Measurements from ENCODE around the gene DISC1. TPM values are rescaled to one million over a fixed set of nuclear protein-coding genes. Genes with fewer than 3 reads are reported as not detected.

The DISC1 gene
- polyA plus RNA-seq, 1 donor from 2014 or later, result 0.84 TPM

DNA sequence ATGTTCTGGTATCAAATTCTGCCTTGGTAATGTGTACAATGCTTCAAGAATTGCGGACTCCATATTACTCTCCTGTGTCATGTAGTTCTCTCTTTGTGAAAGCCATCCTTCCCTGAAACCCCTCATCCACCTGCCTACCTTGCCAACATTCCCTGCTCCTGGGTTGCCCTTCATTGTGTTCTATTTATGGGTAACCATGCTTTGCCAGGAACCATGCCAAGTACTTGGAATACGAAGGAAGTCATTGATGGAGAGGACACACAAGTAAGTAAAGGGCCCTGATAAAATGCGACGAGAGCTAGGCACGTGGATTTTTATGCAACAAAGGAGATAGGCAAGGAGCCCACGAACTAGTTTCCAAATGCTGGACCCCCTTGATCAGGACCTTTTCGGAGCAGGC, 300.8 kb downstream of the DISC1 start:
- no peaks in the 10 kb centered on the region for H4K20me1 ChIP-seq (ENCODE audit: insufficient read depth)
- H3K9me3 ChIP-seq (ENCODE audit: low read length), result no peaks in the 10 kb centered on the region
- no peak overlapping the region for H3K4me2 ChIP-seq (ENCODE audit: low read length)
- H3K4me3 ChIP-seq (ENCODE audit: low read length), result no peak overlapping the region
- H2AFZ ChIP-seq (ENCODE audit: low read depth, low read length), result no peak overlapping the region
- H3K27ac ChIP-seq (ENCODE audit: low read length), result no peak overlapping the region
- H3K36me3 ChIP-seq (ENCODE audit: insufficient read depth, low read length), result no peaks in the 10 kb centered on the region
- H3K9ac ChIP-seq (ENCODE audit: low read length), result no peak overlapping the region
- TF ChIP-seq RAD21 (conservative IDR thresholded peaks at IDR 0.05), result no peak
- H3F3A ChIP-seq (ENCODE audit: insufficient read depth, low read length, poor library complexity, severe bottlenecking), result peaks cover 6% of the 10 kb centered on the region
- H3K9me2 ChIP-seq (ENCODE audit: insufficient read depth, low read length), result no peaks in the 10 kb centered on the region
- no peaks in the 10 kb centered on the region for H3K79me2 ChIP-seq (replicated peaks; ENCODE audit: insufficient read depth, low read length)
- H3K27me3 ChIP-seq (ENCODE audit: insufficient read depth, low read depth, low read length), result no peaks in the 10 kb centered on the region

DNA sequence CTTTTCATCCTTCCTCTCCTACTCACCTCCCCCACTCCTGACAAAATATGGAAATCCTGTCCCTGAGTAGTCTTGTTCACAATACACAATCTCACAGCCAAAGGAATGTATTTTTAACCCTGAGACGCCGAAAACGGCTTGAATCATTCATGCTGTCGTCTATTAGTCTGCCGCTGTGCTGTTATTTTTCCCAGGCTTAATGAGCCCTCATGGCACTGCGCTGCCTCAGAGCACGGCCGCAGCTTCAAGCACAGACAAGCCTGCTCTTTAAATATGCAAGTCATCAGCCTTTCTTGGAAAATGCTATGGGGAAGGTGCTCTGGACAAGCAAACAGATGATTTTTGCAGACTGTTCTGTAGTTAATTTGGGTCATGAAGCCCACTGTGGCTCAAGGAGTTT, 302.7 kb downstream of the DISC1 start:
- Histone ChIP-seq H4K20me1 (ENCODE audit: insufficient read depth) (no peaks in the 10 kb centered on the region), H3K27me3 (ENCODE audit: insufficient read depth, low read depth, low read length) (no peaks in the 10 kb centered on the region), H3K9me2 (ENCODE audit: insufficient read depth, low read length) (no peaks in the 10 kb centered on the region), H3K36me3 (ENCODE audit: insufficient read depth, low read length) (no peaks in the 10 kb centered on the region), H3K9ac (ENCODE audit: low read length) (peak overlapping the region; percentile 43), H2AFZ (ENCODE audit: low read depth, low read length) (no peak overlapping the region), H3F3A (ENCODE audit: insufficient read depth, low read length, poor library complexity, severe bottlenecking) (peaks cover 6% of the 10 kb centered on the region), H3K4me3 (ENCODE audit: low read length) (peak overlapping the region; percentile 55), H3K79me2 (replicated peaks; ENCODE audit: insufficient read depth, low read length) (no peaks in the 10 kb centered on the region), H3K4me2 (ENCODE audit: low read length) (peak overlapping the region; percentile 60), H3K27ac (ENCODE audit: low read length) (peak overlapping the region; percentile 39), H3K9me3 (ENCODE audit: low read length) (no peaks in the 10 kb centered on the region)
- TF ChIP-seq RAD21 (conservative IDR thresholded peaks at IDR 0.05) (peak; percentile 47), POLR2AphosphoS5 (IDR thresholded peaks at IDR 0.05) (peak; percentile 56), TAF1 (IDR thresholded peaks at IDR 0.05; ENCODE audit: low read depth) (no peak), MXI1 (conservative IDR thresholded peaks at IDR 0.05; ENCODE audit: poor library complexity, severe bottlenecking) (no peak), EP300 (conservative IDR thresholded peaks at IDR 0.05; ENCODE audit: poor library complexity, severe bottlenecking) (peak; percentile 66)
- TF ChIP-seq, protein P1, sequence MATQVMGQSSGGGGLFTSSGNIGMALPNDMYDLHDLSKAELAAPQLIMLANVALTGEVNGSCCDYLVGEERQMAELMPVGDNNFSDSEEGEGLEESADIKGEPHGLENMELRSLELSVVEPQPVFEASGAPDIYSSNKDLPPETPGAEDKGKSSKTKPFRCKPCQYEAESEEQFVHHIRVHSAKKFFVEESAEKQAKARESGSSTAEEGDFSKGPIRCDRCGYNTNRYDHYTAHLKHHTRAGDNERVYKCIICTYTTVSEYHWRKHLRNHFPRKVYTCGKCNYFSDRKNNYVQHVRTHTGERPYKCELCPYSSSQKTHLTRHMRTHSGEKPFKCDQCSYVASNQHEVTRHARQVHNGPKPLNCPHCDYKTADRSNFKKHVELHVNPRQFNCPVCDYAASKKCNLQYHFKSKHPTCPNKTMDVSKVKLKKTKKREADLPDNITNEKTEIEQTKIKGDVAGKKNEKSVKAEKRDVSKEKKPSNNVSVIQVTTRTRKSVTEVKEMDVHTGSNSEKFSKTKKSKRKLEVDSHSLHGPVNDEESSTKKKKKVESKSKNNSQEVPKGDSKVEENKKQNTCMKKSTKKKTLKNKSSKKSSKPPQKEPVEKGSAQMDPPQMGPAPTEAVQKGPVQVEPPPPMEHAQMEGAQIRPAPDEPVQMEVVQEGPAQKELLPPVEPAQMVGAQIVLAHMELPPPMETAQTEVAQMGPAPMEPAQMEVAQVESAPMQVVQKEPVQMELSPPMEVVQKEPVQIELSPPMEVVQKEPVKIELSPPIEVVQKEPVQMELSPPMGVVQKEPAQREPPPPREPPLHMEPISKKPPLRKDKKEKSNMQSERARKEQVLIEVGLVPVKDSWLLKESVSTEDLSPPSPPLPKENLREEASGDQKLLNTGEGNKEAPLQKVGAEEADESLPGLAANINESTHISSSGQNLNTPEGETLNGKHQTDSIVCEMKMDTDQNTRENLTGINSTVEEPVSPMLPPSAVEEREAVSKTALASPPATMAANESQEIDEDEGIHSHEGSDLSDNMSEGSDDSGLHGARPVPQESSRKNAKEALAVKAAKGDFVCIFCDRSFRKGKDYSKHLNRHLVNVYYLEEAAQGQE (IDR thresholded peaks at IDR 0.05; ENCODE audit: borderline replicate concordance), result peak; percentile 43

DNA sequence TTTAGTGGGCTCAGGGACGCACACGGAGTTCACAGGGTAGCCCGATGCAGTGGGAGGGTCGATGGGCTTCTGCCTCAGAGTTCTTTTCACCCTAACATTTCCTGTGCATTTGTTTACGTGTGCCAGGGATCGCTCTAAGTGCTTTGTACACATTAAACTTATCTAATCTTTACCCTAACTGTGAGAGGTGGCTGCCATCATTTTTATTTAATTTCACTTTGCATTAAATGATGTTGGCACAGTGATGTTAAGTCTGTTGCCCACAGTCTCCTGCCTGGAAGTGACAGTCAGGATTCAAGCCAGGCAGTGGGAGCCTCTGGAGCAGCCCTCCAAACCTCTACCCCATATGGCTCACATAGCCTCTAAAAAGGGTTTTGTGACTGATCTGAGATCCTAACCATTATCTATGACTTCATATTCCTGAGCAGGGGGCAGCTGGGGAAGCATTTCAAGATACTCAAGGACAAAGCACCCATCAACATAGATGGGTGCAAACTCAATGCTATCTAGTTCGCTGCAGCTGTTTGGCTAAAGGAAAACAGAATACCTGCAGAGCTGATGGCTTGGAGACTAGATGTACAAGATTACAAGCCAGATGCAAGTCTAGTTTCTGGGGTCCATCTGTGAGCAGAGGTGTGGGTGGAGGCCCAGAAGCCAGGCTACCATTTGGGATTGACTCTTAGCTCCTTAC, 303.8 kb downstream of the DISC1 start:
- Histone ChIP-seq H3K9ac (ENCODE audit: low read length) (no peak overlapping the region), H3F3A (ENCODE audit: insufficient read depth, low read length, poor library complexity, severe bottlenecking) (peaks cover 6% of the 10 kb centered on the region), H3K79me2 (replicated peaks; ENCODE audit: insufficient read depth, low read length) (no peaks in the 10 kb centered on the region), H4K20me1 (ENCODE audit: insufficient read depth) (no peaks in the 10 kb centered on the region), H2AFZ (ENCODE audit: low read depth, low read length) (no peak overlapping the region), H3K9me3 (ENCODE audit: low read length) (no peaks in the 10 kb centered on the region), H3K27me3 (ENCODE audit: insufficient read depth, low read depth, low read length) (no peaks in the 10 kb centered on the region), H3K27ac (ENCODE audit: low read length) (no peak overlapping the region), H3K36me3 (ENCODE audit: insufficient read depth, low read length) (no peaks in the 10 kb centered on the region), H3K4me2 (ENCODE audit: low read length) (no peak overlapping the region), H3K9me2 (ENCODE audit: insufficient read depth, low read length) (no peaks in the 10 kb centered on the region), H3K4me3 (ENCODE audit: low read length) (no peak overlapping the region)
- TF ChIP-seq RAD21 (conservative IDR thresholded peaks at IDR 0.05), result no peak

DNA sequence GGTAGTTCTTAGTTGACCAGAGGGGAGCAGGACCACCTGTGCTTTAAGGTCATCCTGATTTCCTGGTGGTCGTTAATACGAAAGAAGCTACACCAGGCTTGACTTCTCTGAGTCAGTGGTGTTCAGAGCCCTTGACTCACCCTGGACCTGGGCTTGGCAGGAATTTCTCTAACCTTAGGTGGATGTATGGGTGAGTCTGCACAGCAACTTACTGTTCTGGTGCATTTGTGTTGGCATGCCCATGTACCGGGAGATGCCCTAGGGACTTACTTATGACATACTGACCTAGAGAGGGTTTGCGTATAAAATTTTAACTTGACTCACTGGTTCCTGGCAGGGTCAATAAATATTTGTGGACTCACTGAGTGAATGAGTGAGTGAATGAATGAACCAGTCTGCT, 304.6 kb downstream of the DISC1 start:
- no peak overlapping the region for H3K9ac ChIP-seq (ENCODE audit: low read length)
- H3K27ac ChIP-seq (ENCODE audit: low read length), result no peak overlapping the region
- H3K4me2 ChIP-seq (ENCODE audit: low read length), result no peak overlapping the region
- H4K20me1 ChIP-seq (ENCODE audit: insufficient read depth), result no peaks in the 10 kb centered on the region
- H3K27me3 ChIP-seq (ENCODE audit: insufficient read depth, low read depth, low read length), result no peaks in the 10 kb centered on the region
- H2AFZ ChIP-seq (ENCODE audit: low read depth, low read length), result no peak overlapping the region
- peaks cover 6% of the 10 kb centered on the region for H3F3A ChIP-seq (ENCODE audit: insufficient read depth, low read length, poor library complexity, severe bottlenecking)
- TF ChIP-seq EZH2 (IDR thresholded peaks at IDR 0.05; ENCODE audit: borderline replicate concordance, insufficient read depth, low read length, poor library complexity, severe bottlenecking), result no peak
- TF ChIP-seq POLR2AphosphoS5 (IDR thresholded peaks at IDR 0.05), result no peak
- TF ChIP-seq EP300 (conservative IDR thresholded peaks at IDR 0.05; ENCODE audit: poor library complexity, severe bottlenecking), result no peak
- TF ChIP-seq, protein P1 (IDR thresholded peaks at IDR 0.05; ENCODE audit: borderline replicate concordance), result no peak
- no peaks in the 10 kb centered on the region for H3K36me3 ChIP-seq (ENCODE audit: insufficient read depth, low read length)
- no peaks in the 10 kb centered on the region for H3K79me2 ChIP-seq (replicated peaks; ENCODE audit: insufficient read depth, low read length)
- H3K9me2 ChIP-seq (ENCODE audit: insufficient read depth, low read length), result no peaks in the 10 kb centered on the region
- no peak overlapping the region for H3K4me3 ChIP-seq (ENCODE audit: low read length)
- H3K9me3 ChIP-seq (ENCODE audit: low read length), result no peaks in the 10 kb centered on the region

All from neural cell (in vitro differentiated cells).